Measurements from ENCODE around the gene PIN1.
A peak's percentile ranks its signal among the peaks of the same experiment; 100 is the strongest.

The PIN1 gene

DNA sequence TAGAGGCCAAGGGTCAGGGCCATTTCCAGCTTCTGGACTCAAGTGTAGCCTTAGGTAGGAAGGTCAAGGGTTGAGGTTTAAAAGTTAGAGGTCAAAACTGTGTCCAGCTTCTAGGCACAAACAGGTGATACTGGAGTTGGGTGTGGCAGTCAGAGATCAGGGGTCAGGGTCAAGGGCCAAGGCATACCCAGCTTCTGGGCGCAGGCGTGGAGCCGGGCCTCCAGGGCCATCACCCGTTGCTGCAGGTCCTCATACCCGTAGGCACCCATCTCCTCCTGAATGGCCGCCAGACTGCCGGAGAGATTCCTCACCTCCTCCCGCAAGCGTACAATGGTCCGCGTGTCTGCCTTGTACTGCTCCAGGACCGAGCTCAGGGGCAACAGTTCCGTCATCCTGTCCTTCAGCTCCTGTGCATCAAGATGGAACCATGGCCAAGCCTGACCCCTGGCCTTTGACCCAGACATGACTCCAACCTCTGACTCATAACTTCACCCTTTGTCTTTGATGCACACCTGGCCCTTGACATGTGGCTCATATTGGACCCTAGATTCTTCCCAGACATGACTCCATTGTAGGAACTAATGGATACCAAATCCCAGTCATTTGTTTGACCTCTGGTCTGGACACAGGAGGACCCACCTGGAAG, 22.1 kb downstream of the PIN1 start:
- DNase-seq: no peak

- peak; percentile 18 for DNase-seq
Measured at GRCh38 chr19:9857920-9858746, 23.0 kb downstream of the PIN1 start.

- DNase-seq: no peak
Measured at GRCh38 chr19:9858766-9859165, 23.6 kb downstream of the PIN1 start.

DNA sequence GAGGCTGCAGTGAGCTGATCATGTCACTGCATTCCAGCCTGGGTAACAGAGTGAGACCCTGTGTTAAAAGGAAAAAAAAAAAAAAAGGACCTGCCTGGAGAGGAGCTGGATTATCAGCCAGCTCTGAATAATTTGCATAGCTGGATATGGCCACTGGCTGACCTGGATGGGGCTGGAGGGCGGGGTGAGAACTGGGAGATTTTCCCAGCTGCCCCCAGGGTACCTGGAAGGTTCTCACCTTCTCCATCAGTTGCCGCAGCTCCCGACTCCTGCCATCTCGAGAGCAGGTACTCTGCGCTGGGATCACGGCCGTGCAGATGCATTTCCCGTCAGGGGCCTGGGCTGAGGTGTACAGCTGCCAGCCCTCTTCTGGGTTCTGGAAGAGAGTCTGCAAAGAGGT, 25.3 kb downstream of the PIN1 start:
- DNase-seq: no peak

DNA sequence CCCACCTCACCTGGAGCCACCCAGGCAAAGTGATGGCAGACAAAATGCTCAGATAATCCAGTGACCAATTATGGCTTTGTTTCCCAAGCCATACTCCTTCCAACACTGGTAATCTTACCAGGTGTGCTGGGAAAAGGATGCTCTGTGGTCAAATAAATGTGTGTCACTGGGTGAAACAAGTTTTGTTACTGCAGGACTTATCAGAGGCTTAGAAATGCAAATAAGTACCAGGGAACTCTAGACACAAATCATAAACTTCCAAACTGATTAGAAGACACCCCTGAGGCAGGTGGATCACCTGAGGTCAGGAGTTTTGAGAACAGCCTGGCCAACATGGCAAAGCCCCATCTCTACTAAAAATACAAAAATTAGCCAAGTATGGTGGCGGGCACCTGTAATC, 26.4 kb downstream of the PIN1 start:
- DNase-seq: no peak

DNA sequence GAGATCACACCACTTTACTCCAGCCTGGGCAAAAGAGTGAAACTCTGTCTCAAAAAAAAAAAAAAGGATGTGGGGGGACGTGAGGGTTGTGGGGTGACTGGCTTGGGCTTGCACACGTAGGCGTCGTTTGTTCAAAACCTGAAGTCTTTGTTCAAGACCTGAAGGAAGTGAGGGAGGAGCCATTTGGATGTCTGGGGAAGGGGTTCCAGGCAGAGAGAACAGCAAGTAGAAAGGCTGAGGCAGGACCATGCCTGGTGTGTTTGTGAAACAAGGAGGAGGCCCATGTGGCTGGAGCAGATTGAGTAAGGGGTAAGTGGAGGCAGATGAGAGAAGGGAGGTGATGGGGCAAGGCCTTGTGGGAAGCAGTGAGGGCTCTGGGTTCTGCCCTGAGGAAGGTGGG, 27.8 kb downstream of the PIN1 start:
- DNase-seq: no peak

DNA sequence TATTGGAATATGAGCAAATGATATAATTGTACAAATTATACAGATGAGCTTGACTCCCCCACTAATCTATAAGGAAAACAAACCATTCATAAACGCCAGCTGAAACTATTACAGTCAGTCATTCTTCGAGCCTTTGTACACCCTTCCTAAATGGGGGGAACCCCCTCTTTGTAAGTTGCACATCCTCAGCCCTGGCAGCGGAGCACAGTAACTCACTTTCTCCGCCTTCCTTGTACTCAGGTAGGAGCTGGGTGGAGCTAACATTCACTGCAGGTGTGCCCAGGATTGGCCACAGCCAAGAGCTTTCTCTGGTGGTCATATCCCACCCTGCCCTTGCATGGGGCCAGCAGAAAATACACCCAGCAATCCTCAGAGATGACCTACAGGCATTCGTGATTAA, 28.6 kb downstream of the PIN1 start:
- no peak for DNase-seq

- DNase-seq: no peak
Measured at GRCh38 chr19:9865732-9866501, 30.8 kb downstream of the PIN1 start.

GRCh38 chr19:9868983-9869617, 34.0 kb downstream of the PIN1 start:
- no peak for DNase-seq

DNA sequence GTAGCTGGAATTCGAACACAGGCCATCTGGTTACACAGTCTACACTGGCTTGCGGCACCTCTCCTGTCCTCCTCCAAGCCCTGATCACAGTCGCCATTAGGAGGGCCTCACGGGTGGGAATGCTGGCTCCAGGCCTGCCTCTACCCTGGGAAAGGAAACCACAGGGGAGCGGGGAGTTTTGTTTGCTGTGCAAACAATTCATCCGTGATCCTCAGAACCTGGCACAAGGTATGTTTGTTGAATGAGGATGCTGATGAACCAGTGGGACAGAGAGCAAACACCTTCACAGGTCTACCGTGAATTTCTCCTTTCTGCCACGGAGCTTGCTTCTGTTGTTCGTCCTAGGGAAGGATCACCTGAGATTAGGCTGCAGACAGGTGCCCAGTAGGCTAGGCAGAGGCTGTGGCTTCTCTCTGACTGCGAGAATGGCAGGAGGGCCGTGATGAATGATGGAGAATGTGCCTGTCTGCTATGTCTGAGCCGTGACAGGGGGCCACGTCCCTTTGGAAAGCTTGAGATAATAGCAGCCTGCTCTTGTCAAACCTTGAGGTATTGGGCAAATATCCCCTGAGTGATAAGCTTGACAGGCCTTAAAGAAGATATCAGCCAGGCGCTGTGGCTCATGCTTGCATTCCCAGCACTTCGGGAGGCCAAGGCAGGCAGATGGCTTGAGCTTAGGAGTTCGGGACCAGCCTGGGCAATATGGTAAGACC, 36.7 kb downstream of the PIN1 start:
- no peak for DNase-seq

DNA sequence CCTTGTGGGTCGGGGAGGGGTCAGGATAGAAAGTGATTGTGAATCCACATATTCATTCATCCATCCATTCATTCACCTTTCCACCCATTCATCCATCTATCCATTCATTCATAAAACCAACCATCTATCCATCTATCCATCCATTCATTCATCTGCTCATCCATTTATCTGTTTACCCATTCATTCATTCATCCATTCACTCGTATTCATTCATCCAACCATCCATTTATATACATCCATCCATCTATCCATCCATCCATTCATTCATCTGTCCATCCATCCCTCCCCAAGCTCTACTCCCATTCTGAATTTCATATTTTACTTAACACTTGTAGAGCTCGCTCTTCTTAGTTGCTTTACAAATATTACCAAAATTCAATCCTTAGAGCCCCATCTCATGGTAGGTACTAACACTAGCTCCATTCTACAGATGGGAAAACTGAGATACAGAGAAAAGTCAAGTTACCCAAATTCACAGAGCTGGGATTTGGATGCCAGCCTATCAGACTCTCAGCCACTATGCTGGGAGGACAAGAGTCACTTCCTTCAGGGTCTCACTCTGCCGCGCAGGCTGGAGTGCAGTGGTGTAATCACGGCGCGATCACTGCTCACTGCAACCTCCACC, 37.6 kb downstream of the PIN1 start:
- DNase-seq: no peak

GRCh38 chr19:9875031-9875627, 40.0 kb downstream of the PIN1 start:
- no peak for DNase-seq

DNA sequence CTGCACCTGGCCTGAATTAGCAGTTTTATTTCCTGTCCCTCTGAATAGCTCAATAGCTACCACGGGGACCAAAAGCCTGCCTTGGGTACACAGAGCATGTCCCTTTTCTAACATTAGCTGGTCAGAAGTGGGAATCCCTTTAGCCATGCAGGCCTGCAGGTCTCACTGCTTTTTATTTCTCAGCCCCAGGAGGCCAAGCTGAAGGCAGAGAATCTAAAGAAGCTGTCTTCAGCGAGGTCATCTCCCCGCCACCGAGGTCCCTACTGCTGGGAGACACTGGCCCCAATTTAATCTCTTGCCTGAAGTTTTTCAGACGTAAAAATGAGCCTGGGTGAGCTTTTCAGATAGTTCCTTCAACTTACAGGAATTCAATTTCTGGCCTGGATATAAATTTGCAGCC, 40.7 kb downstream of the PIN1 start:
- DNase-seq: no peak

GRCh38 chr19:9877780-9878510, 42.8 kb downstream of the PIN1 start:
- DNase-seq: peak; percentile 2

- no peak for DNase-seq
Measured at GRCh38 chr19:9878511-9879196, 43.5 kb downstream of the PIN1 start.

DNA sequence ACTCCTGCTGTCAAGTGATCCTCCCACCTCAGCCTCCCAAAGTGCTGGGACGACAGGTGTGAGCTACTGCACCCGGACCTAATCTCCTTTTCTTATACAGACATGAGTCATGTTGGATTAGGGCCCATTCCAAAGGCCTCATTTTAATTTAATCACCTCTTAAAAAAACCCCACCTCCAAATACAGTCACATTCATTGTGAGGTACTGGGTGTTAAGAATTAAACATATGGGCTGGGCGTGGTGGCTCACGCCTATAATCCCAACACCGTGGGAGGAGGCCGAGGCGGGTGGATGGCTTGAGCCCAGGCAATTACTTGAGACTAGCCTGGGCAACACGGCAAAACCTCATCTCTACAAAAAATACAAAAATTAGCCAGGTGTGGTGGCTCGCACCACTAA, 46.6 kb downstream of the PIN1 start:
- no peak for DNase-seq

GRCh38 chr19:9883231-9883758, 48.2 kb downstream of the PIN1 start:
- no peak for DNase-seq

DNA sequence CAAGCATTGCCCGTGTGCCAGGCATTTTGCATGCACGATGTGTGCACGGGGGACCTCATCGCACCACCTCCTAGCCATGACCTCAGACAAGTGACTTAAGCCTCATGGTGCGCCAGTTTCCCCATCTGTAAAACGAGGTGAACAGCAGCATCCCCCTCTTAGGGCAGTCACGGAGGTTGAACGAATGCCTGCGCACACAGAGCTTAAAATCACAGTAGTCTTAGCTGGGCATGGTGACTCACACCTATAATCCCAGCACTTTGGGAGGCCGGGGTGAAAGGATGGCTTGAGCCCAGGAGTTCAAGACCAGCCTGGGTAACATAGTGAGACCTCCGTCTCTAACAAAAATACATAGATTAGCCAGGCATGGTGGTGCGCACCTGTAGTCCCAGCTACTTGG, 48.6 kb downstream of the PIN1 start:
- no peak for DNase-seq

GRCh38 chr19:9885077-9885552, 50.0 kb downstream of the PIN1 start:
- no peak for DNase-seq

Measured in inflammatory macrophage treated with lipopolysaccharide for 4 hours (primary cell).